Thyroid gland (tissue), 4 donors: ENCODE results near the gene KIF23.

Experiments
- CTCF ChIP-seq, 6 experiments: fragments of 200-600 bp in 3 of 6; fragments of 450-650 bp in 3 of 6; sonication (generic) in 3 of 6; IDR thresholded peaks; one replicate each; pipeline ENCODE4 v1.5.1; 2016 to 2019; ENCODE audit warnings: antibody characterized with exemption in 6 of 6, mild to moderate bottlenecking in 2 of 6, inconsistent platforms in 1 of 6, moderate library complexity in 1 of 6
- POLR2A ChIP-seq, 2 donors: fragments of 450-650 bp; IDR thresholded peaks; one replicate each; pipeline ENCODE4 v1.6.1; 2017; ENCODE audit warnings: antibody characterized with exemption in 2 of 2, mild to moderate bottlenecking in 2 of 2, moderate library complexity in 1 of 2

GRCh38 chr15:69413822-69414700 is at the start of gene KIF23:
- TF ChIP-seq CTCF (IDR thresholded peaks at IDR 0.05) (no peak), POLR2A (IDR thresholded peaks at IDR 0.05) (peak in 1 of 2 donors; percentile 18)
